Skeletal muscle tissue (tissue), 4 donors: ENCODE data around the gene GLRX3. TPM values are rescaled to one million over a fixed set of nuclear protein-coding genes. Genes with fewer than 3 reads are reported as not detected.

ENCODE experiments used
- H3K27ac ChIP-seq: one replicate; pipeline ENCODE4 v1.7.0; 2013; ENCODE audit warnings: mild to moderate bottlenecking, low read depth, low read length, inconsistent platforms
- H3K27me3 ChIP-seq, 3 donors: one replicate each; pipeline ENCODE4 v1.7.0; 2013; ENCODE audit warnings: low read length in 3 of 3; ENCODE audit not compliant: control insufficient read depth in 3 of 3, insufficient read depth in 3 of 3
- H3K36me3 ChIP-seq, 3 donors: one replicate each; pipeline ENCODE4 v1.7.0; 2013; ENCODE audit warnings: low read length in 3 of 3; ENCODE audit not compliant: control insufficient read depth in 3 of 3, insufficient read depth in 3 of 3
- H3K4me1 ChIP-seq, 3 donors: one replicate each; pipeline ENCODE4 v1.7.0; 2013; ENCODE audit warnings: low read length in 3 of 3, mild to moderate bottlenecking in 3 of 3; ENCODE audit not compliant: control insufficient read depth in 3 of 3, insufficient read depth in 3 of 3
- H3K4me3 ChIP-seq, 3 donors: one replicate each; pipeline ENCODE4 v1.7.0; 2013; ENCODE audit warnings: low read length in 3 of 3
- H3K9ac ChIP-seq, 3 donors: one replicate each; pipeline ENCODE4 v1.7.0; 2013; ENCODE audit warnings: low read length in 3 of 3, mild to moderate bottlenecking in 3 of 3, moderate library complexity in 2 of 3, low read depth in 1 of 3
- H3K9me3 ChIP-seq, 3 donors: one replicate each; pipeline ENCODE4 v1.7.0; 2013; ENCODE audit warnings: low read length in 3 of 3; ENCODE audit not compliant: control insufficient read depth in 3 of 3
- total RNA-seq: library from RNA; depleted of rRNA; stranded (reverse); fragments of >200 nt; gene quantifications from one replicate; pipeline ENCODE4 v1.2.3, GENCODE V29; 2014
- donor health status: Osteomylitis.

Gene GLRX3
- total RNA-seq, 1 donor from 2014 or later: 49.1 TPM

GRCh38 chr10:130167193-130167592 is 31.0 kb downstream of the GLRX3 start:
- H3K4me3 ChIP-seq: no peak overlapping the region

DNA sequence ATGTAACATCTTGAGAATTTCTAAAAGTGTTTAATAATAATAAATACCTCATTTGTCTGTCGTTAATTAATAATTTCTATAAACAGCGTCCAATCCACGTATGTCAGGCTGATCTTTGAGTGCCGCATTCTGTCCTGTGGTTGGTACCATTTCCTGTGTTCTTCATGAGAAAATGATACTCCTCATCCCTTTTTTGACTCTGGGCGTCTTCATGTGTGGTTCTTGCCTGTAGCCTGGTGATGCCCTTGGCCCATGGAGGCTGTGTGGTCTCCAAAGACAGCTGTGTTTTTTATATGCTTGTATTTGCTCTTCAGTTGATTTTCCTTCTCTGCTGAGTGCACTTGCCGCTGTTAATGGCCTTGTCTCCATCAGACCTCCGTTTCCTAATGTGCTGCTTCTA is 31.5 kb downstream of the GLRX3 start:
- no peaks in the 10 kb centered on the region for H3K9me3 ChIP-seq
- H3K4me3 ChIP-seq: no peak overlapping the region
- H3K9ac ChIP-seq: no peak overlapping the region
- no peaks in the 10 kb centered on the region for H3K4me1 ChIP-seq
- no peaks in the 10 kb centered on the region for H3K27me3 ChIP-seq
- H3K36me3 ChIP-seq: peaks cover 22 to 37% (median 27%) of the 10 kb centered on the region in 3 donors
- no peak overlapping the region for H3K27ac ChIP-seq

More at GRCh38 chr10:130167193-130167592, 31.0 kb downstream of the GLRX3 start:
- no peak overlapping the region for H3K27ac ChIP-seq
- no peaks in the 10 kb centered on the region for H3K27me3 ChIP-seq
- no peak overlapping the region for H3K9ac ChIP-seq
- H3K9me3 ChIP-seq: no peaks in the 10 kb centered on the region
- H3K4me1 ChIP-seq: no peaks in the 10 kb centered on the region
- peaks cover 22 to 41% (median 32%) of the 10 kb centered on the region in 3 donors for H3K36me3 ChIP-seq

DNA sequence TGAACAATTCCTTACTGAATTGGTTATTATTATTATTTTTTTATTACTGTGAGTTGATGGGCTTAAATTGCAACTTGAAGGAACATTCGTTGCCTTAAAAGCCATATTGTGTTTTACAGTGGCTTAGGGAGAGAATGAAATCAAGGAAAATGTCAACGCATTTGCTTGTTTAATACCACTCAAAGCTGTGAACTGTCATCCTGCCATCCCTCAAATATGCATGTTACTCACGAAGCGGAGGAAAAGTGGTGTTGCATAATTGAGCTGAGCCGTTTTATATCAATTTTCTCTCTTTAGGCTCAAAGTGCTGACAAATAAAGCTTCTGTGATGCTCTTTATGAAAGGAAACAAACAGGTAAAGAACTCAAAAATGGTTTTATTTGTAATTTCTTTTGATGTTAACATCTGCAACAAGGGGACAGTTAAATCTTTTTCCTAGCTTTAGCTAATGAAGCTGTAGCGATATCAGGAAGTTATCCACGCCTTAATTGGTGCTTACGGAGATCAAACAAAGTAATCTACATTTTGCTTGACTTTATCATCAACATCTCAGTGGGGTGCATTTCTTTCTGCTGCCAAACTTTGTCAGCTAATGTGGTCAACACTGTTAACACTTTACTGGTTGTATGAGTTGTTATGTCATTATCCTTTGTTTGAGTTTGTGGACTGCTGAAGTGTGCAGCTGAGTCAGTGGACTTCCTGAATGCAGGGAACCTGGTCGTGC is 33.1 kb downstream of the GLRX3 start:
- H3K36me3 ChIP-seq: peaks cover 29 to 41% (median 32%) of the 10 kb centered on the region in 3 donors

GRCh38 chr10:130171196-130171595 is 35.0 kb downstream of the GLRX3 start:
- Histone ChIP-seq H3K4me3 (no peak overlapping the region), H3K4me1 (no peaks in the 10 kb centered on the region), H3K36me3 (peaks cover 38 to 43% (median 40%) of the 10 kb centered on the region in 3 donors), H3K27ac (no peak overlapping the region), H3K27me3 (no peaks in the 10 kb centered on the region), H3K9me3 (no peaks in the 10 kb centered on the region), H3K9ac (no peak overlapping the region)

More for the DNA sequence above, 33.1 kb downstream of the GLRX3 start:
- Histone ChIP-seq H3K27ac (no peak overlapping the region), H3K9me3 (no peaks in the 10 kb centered on the region), H3K9ac (no peak overlapping the region), H3K4me1 (no peaks in the 10 kb centered on the region), H3K27me3 (no peaks in the 10 kb centered on the region), H3K4me3 (no peak overlapping the region)

DNA sequence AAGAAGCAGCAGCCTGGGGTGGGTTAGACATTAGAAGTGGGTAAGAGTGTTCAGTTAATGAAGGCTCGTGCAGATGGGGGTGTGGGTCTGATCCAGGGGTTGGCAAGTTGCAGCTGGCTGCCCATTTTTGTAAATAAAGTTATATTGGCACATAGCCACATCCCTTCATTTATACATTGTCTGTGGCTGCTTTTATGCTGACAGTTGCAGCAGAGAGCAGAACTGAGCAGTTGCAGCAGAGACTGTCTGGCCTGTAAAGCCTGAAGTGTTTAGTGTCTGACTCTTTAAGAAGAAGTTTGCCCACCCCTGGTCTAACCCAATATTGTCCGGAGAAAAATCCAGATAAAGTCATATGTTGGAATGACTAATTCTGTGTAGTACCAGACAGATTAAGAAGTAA is 38.1 kb downstream of the GLRX3 start:
- Histone ChIP-seq H3K36me3 (peaks cover 27 to 31% (median 29%) of the 10 kb centered on the region in 3 donors), H3K9me3 (no peaks in the 10 kb centered on the region), H3K27ac (no peak overlapping the region), H3K9ac (no peak overlapping the region), H3K4me3 (no peak overlapping the region), H3K27me3 (no peaks in the 10 kb centered on the region), H3K4me1 (peaks cover 0 to 2% (median 0%) of the 10 kb centered on the region in 3 donors)

DNA sequence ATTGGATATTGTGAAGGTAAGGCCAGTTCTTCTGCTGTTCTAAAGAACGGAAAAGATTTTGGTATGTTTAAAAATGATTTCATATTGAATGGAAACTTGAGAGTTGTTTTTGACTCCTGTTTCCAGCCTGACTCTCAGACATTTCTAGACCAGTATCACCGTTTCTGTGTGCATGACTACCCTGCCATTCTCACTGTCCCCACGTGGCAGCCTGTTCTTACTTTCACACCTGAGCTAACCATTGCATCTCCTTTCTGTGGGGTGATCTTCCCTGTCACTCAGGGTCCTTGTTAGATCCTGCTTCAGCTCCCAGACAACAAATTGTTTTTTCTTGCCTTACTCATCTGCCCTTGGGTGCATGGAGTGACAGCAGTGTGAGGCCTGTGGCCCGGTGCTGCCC is 38.9 kb downstream of the GLRX3 start:
- H3K9me3 ChIP-seq: no peaks in the 10 kb centered on the region
- H3K27ac ChIP-seq: no peak overlapping the region
- H3K27me3 ChIP-seq: no peaks in the 10 kb centered on the region
- H3K9ac ChIP-seq: no peak overlapping the region
- peaks cover 22 to 26% (median 25%) of the 10 kb centered on the region in 3 donors for H3K36me3 ChIP-seq
- peaks cover 0 to 2% (median 0%) of the 10 kb centered on the region in 3 donors for H3K4me1 ChIP-seq
- H3K4me3 ChIP-seq: no peak overlapping the region

DNA sequence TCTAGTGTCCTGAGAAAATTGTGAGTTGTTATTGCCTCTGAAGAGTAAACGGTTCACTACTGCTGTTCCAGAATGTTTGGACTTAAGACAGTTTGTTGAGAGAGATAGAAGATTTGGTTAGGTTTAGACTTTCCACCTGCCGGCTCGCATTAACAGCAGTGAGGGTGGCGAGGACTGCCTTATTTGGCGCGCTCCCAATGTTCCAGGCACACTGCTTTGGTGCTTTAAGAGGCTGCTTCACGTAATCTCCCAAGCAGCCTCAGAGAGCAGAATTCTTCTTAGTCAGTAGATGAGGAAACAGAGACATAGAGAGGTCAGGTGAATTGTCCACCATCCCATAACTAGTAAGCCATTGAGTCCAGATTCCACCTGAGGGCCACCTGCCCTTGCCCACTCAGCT is 41.1 kb downstream of the GLRX3 start:
- no peaks in the 10 kb centered on the region for H3K9me3 ChIP-seq
- no peak overlapping the region for H3K4me3 ChIP-seq
- peaks cover 0 to 2% (median 0%) of the 10 kb centered on the region in 3 donors for H3K4me1 ChIP-seq
- H3K27me3 ChIP-seq: no peaks in the 10 kb centered on the region
- no peak overlapping the region for H3K27ac ChIP-seq
- H3K9ac ChIP-seq: no peak overlapping the region
- peaks cover 26 to 34% (median 27%) of the 10 kb centered on the region in 3 donors for H3K36me3 ChIP-seq

DNA sequence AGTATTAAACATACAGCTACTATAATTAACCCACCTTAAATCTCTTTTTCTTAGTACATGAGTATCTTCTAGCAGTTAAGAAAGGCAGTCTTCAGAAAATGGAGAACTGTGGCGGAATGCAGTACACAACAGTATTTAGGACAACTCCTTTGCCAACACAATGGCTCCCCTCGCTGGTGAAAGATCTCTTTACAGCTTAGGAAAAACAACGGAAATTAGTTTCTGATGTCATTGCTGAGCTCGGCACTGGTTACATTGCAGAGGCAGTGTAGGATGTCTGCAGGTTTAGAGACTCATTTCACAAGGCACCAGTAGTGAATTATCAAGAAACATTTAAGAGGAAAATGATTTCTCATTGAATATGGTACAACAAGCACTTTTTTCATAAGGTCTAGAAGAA is 43.4 kb downstream of the GLRX3 start:
- Histone ChIP-seq H3K27me3 (no peaks in the 10 kb centered on the region), H3K4me1 (peaks cover 0 to 2% (median 0%) of the 10 kb centered on the region in 3 donors), H3K4me3 (no peak overlapping the region), H3K9ac (no peak overlapping the region), H3K9me3 (no peaks in the 10 kb centered on the region), H3K36me3 (peaks cover 30 to 36% (median 33%) of the 10 kb centered on the region in 3 donors), H3K27ac (no peak overlapping the region)

GRCh38 chr10:130180416-130180815 is 44.2 kb downstream of the GLRX3 start:
- peaks cover 0 to 2% (median 0%) of the 10 kb centered on the region in 3 donors for H3K4me1 ChIP-seq
- no peak overlapping the region for H3K9ac ChIP-seq
- no peaks in the 10 kb centered on the region for H3K27me3 ChIP-seq
- no peak overlapping the region for H3K4me3 ChIP-seq
- H3K27ac ChIP-seq: no peak overlapping the region
- peaks cover 28 to 34% (median 33%) of the 10 kb centered on the region in 3 donors for H3K36me3 ChIP-seq
- H3K9me3 ChIP-seq: no peaks in the 10 kb centered on the region

DNA sequence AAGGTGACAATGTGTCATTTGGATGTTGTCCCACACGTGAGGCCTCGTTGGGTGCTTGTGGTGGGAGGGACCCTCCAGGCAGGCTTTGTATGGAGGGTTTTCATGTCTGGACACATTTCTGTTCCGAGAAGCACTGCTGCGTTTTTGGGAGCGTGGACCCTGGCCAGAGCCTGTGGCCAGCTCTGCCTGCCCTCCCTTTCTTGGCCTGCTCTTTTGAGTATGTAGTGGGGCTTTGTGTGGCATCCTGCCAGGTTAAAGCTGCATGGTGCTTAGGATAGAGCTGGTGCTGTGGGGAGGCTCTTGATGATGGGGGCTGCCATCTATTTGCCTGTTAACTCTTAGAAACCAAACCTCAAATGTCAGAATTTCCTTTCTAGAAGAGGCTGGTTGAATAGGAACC is 45.7 kb downstream of the GLRX3 start:
- peaks cover 35 to 39% (median 37%) of the 10 kb centered on the region in 3 donors for H3K36me3 ChIP-seq
- H3K4me1 ChIP-seq: peaks cover 0 to 2% (median 0%) of the 10 kb centered on the region in 3 donors
- H3K27ac ChIP-seq: no peak overlapping the region
- H3K9ac ChIP-seq: no peak overlapping the region
- no peaks in the 10 kb centered on the region for H3K27me3 ChIP-seq
- H3K4me3 ChIP-seq: no peak overlapping the region
- no peaks in the 10 kb centered on the region for H3K9me3 ChIP-seq
